SIG-M5 (cell line): Measurements from ENCODE around the gene FGF6.
A peak's percentile ranks its signal among the peaks of the same experiment; 100 is the strongest.
"Not testable (repeated sequence)": the region's sequence is repeated elsewhere in the genome, so short reads cannot be mapped to it uniquely, and the experiment has no call there.

Source experiments
- DNase-seq: peaks from one replicate; lab custom pipeline; 2025; lab: John Stamatoyannopoulos, UW

FGF6 gene, protein sequence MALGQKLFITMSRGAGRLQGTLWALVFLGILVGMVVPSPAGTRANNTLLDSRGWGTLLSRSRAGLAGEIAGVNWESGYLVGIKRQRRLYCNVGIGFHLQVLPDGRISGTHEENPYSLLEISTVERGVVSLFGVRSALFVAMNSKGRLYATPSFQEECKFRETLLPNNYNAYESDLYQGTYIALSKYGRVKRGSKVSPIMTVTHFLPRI

GRCh38 chr12:4445156-4446101 is at the start of gene FGF6:
Gene FGF6 (minus strand): TSS chr12:4445815. CDS start chr12:4445570, 245 bp downstream.
- DNase-seq, result no peak

DNA sequence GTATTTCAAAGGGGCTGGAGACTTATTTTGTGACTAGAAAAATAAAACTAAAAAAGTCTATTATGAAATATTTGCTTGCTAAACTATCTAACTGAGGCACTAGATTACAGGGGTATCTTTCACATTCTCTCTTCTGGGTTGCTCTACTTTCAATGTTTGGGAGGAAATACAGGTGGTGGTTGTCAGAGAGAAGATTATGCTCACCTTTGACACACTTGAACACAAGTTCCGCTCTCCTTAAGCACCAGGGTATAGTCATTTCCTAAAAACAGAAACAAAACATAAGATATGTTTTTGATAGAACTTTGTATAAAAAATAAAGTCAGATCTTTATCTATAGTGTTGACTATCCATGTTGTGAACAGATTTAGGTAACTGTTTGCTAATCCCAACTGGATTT is 45.4 kb upstream of the FGF6 start:
- DNase-seq, result no peak

DNA sequence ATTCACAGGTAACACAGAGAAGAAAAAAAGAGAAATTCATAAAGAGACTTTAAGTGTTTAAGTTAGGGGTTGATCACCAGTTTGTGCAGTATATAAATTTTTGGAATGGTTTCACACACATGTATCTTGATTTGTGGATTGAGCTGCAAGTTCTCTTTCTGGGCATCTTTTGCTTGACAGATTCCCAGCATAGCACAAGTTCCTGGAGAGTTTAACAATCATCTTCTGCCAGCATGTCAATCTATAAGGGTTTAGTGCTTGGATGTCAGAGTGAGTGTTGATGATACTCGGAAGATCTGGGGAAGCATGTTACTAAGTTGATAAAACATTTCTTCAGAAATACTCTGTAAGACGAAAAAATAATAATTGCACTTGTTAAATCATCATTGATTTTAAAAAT is 43.9 kb upstream of the FGF6 start:
- no peak for DNase-seq

- no peak for DNase-seq
Observed at GRCh38 chr12:4486980-4487379, 41.4 kb upstream of the FGF6 start.

- DNase-seq, result no peak
Observed at GRCh38 chr12:4486049-4486699, 40.6 kb upstream of the FGF6 start.

DNA sequence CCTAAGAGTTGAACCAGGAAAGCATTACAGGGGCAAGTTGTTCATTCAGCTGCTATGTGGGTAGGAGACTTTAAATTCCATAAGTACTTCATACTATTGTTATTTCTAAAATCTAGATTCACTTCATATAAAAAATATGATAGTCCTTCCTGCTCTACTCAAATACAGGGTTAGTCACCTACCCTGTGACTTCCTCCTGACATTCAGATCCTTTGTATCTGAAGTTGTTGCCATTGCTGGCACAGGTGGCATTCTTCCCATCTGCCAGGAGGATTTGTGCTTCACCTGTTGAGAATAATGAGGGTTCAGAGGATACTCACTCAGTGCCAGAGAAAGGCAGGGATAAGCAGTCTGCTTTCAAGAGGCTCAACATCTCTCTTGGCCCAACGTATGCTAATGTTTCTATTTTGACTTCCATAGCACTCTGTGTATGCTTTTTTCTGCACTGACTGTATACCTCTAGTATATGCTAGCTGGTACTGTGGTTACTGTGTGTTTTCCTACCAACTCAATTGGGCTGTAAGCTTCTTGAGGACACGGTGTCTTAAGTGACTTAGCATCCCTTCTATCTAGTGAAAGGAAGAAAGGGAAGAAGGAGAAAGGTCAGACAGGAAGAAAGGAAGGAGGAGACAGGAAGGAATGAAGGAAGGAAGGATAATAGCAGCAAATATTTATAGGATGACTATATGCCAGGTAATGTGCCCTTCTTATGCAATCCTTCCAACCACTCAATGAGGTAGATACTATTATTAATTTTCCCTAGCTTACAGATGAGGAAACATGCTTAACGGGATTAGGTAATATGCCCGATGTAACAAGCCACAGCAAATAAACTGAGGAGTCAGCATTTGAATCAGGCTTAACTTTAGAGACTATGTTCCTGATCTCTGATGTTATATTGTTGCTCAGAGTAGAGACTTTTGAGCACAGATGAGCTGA is 38.5 kb upstream of the FGF6 start:
- DNase-seq, result no peak

DNA sequence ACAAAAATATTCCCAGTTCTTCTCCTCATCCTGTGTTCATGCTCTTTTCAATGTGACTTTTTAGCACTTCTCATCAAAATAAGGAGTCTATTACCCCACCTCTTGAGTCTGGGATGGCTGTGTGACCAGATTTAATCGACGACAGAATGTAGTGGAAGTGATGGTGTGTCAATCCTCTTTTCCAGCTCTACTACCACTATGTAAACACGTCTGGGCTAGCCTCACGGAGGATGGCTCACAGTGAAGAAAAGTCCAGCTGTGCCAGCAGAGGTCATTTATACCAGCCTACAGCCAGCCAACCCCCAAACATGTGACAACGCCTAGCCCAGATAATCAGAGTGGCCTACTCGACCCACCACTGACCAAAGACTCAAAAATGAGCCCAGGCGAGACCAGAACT is 37.3 kb upstream of the FGF6 start:
- no peak for DNase-seq

- DNase-seq, result no peak
Observed at GRCh38 chr12:4478933-4479332, 33.3 kb upstream of the FGF6 start.

DNA sequence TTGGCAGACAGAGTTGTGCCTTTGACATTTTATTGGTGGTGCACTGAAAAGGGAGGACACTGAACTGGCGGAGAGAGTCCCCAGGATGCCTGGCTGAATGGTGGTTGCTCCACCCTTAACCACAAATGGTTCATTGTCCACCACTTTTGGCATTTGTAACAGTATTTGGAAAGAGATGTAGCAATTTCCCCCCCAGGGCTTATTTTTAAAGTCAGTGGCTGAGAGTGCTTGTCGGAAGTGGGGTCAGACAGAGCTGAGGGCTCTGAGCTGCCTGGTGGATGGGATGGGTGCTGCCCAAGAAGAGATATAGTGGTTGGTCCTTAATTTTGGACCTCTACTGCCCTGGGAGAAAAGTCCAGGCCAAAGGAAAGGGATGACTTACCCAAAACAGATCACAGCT is 31.5 kb upstream of the FGF6 start:
- peak; percentile 28 for DNase-seq

- DNase-seq, result no peak
Observed at GRCh38 chr12:4472046-4472445, 26.4 kb upstream of the FGF6 start.

GRCh38 chr12:4471256-4471655 is 25.6 kb upstream of the FGF6 start:
- DNase-seq, result no peak

GRCh38 chr12:4468994-4469393 is 23.4 kb upstream of the FGF6 start:
- no peak for DNase-seq

DNA sequence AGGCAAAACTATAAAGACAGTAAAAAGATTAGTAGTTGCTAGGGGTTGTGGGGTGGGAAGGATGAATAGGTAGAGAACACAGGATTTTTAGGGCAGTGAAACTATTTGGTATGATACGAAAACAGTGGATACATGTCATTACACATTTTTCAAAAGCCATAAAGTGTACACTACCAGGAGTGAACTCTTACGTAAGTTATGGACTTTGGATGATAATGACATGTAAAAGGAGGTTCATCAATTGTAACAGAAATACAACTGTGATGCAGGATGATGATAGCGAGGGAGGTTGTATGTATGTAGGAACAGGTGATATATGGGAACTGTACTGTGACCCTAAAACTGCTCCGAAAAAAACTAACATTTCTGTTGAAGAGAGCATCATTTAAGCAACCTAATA is 15.1 kb upstream of the FGF6 start:
- DNase-seq, result no peak

GRCh38 chr12:4455849-4456248 is 10.2 kb upstream of the FGF6 start:
- not testable (repeated sequence) for DNase-seq

DNA sequence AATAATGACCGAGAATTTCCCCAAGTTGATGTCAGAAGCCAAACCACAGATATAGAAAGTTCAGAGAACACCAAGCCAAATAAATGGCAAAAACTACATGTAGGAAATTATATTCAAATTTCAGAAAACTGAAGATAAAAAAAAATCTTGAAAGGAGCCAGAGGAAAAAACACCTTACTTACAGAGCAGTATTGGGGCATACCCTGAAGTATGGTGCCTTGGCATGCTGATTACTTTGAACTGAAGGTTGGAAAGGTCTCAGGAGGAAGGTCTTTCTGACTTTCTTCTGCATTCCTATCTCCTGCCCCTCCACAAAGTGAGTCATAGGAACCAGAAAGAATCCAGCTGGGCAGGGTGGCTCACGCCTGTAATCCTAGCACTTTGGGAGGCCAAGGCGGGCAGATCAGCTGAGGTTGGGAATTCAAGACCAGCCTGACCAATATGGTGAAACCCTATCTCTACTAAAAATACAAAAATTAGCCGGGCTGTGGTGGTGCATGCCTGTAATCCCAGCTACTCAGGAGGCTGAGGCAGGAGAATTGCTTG is 8.8 kb upstream of the FGF6 start:
- DNase-seq, result no peak

DNA sequence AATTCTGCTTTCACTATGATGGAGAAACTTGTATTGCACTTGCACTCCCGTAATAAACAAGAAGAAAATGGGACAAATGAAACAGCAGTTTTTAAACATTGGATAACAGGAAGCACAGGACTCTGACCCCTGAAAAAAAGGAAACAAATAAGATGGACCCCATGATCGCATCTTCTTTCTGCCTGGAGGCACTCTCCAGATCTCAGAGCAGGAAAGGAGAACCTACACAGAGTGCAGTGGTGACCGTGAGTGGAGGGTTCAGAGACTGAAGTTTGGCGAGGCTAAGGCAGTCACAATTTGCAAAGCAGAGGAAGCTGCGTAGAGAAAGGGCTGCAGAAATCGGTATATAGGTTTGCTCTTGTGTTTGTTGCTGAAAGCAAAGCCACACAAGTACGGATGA is 6.1 kb upstream of the FGF6 start:
- DNase-seq, result no peak

DNA sequence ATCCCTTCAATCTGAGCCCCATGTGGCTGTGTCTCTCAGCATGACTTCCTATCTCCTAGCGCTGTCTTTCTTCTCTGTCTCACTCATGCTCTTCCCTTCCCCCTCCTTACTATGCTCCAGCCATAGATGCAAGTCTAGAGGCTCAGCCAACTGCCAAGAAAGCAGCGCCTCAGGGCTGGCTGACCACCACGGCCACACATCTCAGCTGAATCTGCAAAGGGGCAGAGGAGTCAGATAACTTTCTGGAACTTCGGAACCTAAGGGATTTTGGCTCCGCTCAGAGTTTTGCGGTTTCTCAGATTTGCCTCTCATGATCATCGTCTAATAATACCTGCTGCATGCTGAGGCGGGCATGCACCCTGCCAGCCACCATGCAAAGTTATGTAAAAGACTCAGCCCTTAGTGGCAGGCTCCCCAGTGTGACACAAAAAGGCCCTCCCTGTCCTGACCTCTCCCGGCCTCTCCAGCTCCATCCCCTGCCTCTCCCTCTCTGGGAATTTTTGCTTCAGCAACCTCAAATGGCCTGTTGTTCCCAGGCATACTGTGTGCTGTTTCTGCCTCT is 5.0 kb upstream of the FGF6 start:
- no peak for DNase-seq

GRCh38 chr12:4449851-4450221 is 4.2 kb upstream of the FGF6 start:
- no peak for DNase-seq

- no peak for DNase-seq
Observed at GRCh38 chr12:4448943-4449850, 3.6 kb upstream of the FGF6 start.

- DNase-seq, result no peak
Observed at GRCh38 chr12:4448371-4448940, 2.8 kb upstream of the FGF6 start.
